GM12873 (cell line): Measurements from ENCODE around the gene PRC1.

Experiments used
- CTCF ChIP-seq: IDR thresholded peaks from 2 replicates; pipeline ENCODE4 v1.5.1; 2012; ENCODE audit warnings: low read depth, mild to moderate bottlenecking, moderate library complexity, low read length, control low read depth; ENCODE audit not compliant: insufficient read depth; ENCODE audit errors: missing control alignments

Gene PRC1

GRCh38 chr15:90938261-90938660 lies 56.1 kb downstream of the PRC1 start:
- no peak for TF ChIP-seq CTCF

GRCh38 chr15:90936823-90937222 lies 57.5 kb downstream of the PRC1 start:
- TF ChIP-seq CTCF: no peak

GRCh38 chr15:90934949-90935751 lies 59.2 kb downstream of the PRC1 start, which contains the start of gene UNC45A:
TSS of gene UNC45A (plus strand) at chr15:90935285. CDS start at chr15:90935325, 40 bp downstream.
- TF ChIP-seq CTCF: no peak

DNA sequence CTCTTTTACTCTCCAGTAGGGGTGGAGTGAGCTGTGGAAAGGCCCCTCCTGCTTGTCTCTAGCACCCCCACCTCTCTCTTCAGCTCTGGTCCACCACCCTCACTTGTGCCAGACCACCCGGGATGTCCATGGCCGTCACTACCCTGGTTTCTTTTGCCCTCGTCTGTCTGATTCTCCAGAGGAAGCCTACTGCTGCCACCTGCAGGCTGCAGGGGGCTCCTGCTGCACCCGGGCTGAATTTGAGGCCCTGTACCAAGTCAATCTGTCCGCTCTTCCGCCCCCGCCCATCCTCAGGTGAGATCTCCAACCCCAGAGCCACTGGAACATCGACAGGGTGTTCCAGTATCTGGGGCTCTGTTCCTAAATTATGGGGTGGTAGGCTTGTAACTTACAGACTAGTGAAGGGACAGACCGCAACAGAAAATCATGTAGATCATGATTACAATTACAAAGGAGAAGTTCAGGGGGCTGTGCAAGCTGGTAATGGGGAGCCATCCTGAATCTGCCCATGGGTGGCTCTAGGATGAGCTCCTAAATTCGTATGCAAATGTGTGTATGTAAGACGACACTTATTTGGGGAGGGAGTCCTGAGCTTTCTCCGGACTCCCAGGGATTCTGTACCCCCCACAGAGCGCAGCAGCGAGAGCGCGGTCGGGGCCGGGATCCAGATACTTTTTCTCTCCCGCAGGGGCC lies 59.9 kb downstream of the PRC1 start:
- TF ChIP-seq CTCF: peak; percentile 95

DNA sequence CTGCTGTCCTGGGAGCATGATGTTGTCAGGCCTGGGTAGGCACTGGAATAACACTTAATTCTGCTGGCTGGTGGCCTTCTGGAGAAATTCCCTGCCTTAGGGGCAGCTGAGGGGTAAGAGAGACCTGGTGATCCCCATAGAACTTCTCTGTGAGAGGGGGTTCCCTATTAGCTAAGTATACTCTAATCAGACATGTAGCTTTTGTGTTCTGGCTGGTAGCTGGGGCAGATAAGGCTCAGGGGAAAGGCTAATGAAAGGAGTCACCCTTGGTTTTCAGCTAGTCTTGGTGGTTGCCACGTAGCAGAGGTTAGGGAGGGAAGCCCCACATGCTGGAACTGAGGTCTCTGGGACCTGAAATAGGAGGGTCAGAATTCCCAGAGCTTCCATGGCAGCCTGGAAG lies 61.0 kb downstream of the PRC1 start:
- no peak for TF ChIP-seq CTCF

- no peak for TF ChIP-seq CTCF
These were observed 61.7 kb downstream of the PRC1 start for GRCh38 chr15:90932660-90932991.

DNA sequence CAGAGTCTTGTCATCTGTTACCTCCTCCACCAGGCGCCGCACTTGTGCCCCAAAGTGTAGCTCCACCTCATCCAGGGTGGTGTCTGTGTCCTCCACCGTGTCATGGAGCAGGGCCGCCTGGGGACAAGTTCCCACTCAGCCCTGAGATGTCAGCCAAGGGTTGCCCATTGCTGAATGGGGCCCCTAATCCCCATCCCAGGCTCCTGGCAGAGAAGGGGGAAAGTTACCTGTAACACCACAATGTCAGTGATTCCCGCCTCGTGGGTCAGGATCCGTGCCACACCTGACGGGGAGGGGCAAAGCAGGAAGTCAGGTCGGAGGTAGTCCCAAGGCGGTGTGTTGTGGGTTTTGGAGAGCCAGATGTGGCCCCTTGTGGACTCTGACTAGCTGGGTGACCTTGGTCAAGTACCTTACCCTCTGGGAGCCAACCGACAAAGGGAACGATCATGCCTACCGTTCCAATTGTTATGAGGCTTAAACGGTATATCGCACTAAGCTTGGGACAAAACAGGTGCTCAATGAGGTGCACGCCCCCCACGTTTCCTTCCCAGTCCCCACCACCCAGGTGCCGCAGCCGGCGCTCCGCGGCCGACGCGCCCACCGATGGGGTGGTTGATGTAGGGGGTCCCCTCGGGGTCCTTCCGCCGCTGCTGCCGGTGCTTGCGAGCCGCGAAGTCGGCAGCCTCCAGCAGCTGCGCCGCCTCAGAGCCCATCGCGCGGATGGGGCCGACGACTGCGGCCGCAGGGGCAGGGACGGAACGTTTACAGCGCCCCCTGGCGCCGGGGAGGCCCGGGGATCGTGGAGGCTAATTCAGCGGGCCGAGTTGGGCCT lies 62.3 kb downstream of the PRC1 start, which contains the start of gene HDDC3:
Gene HDDC3 (minus strand): TSS at position 722 of the 832 bp plus-strand sequence. CDS start 9 bp downstream, at position 713.
- peak; percentile 86 for TF ChIP-seq CTCF
